Stimulated activated CD4-positive, alpha-beta T cell treated with anti-CD3 and anti-CD28 coated beads, Interleukin-12 subunit alpha, Interleukin-12 subunit beta, amount 100 ng/mL, for 24 hours (primary cell): ENCODE results near the gene TEKT2.

Experiments
- DNase-seq, 2 experiments: peaks; one replicate each; pipeline ENCODE4 v3.0.0-alpha.2; 2020; ENCODE audit warnings: low read depth in 2 of 2

The TEKT2 gene

DNA sequence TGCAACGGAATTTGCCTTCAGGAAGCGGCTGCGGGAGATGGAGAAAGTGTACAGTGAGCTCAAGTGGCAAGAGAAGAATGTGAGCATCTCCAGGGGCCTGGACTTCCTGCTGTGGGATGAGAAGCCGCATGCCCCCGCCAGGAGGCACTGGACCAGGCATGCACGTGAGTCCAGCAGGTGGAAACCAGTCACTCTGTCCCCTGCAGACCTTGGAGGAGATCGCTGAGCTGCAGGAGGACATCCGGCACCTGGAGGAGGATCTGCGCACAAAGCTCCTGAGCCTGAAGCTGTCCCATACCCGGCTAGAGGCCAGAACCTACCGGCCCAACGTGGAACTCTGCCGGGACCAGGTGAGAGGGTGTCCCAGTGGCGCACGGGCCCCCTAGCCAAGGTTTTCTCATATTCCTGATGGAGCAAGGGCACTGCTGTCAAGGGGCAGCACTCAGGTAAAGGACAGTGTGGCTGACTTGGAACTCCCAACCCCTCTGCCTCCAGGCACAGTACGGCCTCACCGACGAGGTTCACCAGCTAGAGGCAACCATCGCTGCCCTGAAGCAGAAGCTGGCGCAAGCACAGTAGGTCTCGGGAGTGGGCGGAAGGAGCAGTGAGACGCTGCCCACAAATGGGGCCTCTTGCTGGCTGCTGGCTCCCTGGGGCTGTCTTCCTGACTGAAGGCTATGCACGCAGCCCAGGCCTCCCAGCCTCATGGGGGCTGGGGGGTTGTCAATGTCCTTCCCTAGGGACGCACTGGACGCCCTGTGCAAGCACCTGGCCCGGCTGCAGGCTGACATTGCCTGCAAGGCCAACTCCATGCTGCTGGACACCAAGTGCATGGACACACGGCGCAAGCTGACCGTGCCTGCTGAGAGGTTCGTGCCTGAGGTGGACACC is 3.6 kb downstream of the TEKT2 start:
- DNase-seq: no peak

DNA sequence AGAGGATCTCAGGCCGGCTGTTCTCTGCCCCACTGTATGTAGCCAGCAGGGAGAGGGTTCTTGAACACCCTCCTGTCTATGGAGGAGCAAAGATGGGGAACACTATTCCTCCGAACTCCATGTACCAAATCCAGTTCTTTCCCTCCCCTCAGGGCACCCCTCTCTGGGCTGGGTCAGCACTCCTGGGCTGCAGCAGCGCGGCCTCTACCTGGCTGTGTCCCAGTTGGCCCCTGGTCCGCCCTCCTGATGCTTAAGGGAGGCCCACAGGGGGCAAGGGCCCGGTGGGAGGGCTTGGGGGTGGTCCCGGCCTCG is 4.3 kb downstream of the TEKT2 start:
- DNase-seq: no peak

DNA sequence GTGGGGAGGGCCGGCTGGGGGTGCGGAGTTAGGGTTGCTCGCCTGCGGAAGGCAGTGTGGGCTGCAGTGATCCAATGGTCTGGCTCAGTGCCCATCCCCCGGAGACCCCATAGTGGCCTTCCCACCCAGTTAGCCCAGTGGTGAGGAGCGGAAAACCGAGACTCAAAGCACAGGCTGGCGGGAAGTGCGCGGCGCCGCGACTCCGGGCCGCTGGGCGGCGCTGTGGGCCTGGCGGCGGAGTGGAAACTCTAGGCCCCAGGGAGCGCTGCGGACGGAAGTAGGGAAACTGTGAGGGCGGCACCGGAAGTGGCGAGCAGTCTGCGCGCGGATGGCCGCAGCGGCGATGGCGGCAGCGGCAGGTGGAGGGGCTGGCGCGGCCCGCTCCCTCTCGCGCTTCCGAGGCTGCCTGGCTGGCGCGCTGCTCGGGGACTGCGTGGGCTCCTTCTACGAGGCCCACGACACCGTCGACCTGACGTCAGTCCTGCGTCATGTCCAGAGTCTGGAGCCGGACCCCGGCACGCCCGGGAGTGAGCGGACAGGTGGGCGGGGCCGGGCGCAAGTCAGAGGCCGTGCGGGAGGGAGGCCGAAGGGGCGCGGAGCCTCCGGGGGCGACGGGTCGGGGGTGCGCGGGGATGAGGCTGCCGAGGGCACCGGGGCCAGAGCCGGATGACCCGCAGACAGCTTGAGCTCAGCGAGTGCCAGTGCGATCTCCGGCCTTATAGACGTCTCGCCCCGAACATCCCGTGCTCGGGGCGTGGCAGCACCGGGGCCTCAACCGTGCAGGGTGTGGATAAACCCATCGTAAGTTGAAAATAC is 4.9 kb downstream of the TEKT2 start, which contains the start of gene ADPRS:
Gene ADPRS (plus strand): TSS at position 316 of the 816 bp plus-strand sequence. CDS start 13 bp downstream, at position 329.
- peak; percentile 79 to 89 for DNase-seq

DNA sequence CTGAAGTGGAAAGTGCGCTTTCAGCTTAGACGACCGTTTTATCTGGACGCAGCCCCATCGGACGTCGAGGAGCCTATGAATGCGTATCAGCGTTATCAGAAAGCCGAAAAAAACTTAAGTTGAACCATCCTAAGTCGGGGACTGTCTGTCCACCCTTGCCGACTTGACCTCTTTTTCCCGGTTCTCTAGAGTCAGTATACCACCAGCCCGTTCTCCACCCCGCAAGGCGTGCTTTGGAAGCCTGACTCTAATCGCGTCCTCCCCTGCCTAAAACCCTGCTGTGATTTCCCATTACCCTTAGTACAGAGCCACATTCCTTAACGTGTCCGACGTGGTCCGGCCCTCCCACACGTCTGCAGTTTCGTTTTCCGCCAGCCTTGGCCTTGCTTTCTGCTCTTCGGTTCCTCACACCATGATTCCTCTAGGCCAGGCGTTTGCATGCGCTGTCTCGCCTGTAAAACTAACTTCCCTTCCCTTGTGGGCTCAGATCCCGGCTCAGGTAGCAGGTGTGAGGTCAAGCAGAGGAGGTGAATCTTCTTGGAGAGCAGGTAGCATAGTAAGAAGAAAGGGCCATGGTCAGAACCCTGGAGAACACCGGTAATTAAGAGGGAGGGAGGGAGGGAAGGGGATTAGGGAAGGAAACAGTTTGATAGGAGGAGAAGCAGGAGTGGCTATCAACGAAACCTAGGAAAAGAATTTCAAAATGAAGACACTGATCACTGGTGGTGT is 5.7 kb downstream of the TEKT2 start:
- no peak for DNase-seq

DNA sequence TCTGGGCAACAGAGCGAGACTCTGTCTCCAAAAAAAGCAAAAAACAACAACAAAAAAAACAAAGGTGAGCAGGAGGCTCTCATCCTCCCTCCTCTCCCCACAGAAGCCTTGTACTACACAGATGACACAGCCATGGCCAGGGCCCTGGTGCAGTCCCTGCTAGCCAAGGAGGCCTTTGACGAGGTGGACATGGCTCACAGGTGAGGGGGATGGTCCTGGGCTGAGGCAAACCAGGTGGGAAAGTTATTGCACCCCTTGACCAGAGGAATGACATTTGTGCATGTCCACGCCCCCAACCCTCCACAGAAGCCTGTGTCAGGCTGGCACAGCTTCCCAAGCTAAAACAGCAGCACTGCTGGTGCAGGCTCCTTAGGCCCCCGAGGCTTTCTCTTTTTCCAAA is 7.2 kb downstream of the TEKT2 start:
- no peak for DNase-seq

DNA sequence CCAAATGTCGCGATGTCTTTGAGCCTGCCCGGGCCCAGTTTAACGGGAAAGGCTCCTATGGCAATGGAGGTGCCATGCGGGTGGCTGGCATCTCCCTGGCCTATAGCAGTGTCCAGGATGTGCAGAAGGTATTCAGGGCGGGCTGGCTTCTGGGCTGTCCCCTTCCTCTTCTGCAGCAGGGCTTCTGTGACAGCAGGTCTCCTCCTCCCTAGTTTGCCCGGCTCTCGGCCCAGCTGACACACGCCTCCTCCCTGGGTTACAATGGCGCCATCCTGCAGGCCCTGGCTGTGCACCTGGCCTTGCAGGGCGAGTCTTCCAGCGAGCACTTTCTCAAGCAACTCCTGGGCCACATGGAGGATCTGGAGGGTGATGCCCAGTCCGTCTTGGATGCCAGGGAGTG is 7.8 kb downstream of the TEKT2 start:
- no peak for DNase-seq

DNA sequence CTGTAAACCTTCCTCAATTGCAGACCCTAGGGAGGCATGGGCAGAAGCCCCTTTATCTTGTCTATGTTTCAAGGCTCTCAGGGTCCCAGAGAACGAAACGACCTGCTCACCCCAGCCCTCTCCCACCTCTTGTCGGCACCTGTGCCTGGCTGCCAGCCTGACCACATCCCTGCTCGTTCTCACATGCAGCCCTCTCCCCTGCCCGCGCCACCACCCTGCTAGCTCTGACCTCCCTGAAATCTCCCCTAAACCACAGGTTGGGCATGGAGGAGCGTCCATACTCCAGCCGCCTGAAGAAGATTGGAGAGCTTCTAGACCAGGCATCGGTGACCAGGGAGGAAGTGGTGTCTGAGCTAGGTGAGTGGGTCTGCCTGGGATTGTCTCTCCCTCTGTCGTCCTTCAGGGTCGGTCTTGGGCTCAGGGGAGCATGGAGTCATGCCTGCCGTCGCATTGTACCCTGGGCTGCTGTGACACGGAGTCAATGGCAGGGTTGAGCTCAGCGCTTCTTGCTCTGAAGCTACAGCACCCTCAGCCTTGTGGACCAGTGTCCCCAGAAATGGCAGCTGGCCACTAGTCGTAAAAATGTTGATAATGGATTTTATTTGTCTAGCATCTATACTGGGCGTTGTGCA is 8.4 kb downstream of the TEKT2 start:
- no peak for DNase-seq

DNA sequence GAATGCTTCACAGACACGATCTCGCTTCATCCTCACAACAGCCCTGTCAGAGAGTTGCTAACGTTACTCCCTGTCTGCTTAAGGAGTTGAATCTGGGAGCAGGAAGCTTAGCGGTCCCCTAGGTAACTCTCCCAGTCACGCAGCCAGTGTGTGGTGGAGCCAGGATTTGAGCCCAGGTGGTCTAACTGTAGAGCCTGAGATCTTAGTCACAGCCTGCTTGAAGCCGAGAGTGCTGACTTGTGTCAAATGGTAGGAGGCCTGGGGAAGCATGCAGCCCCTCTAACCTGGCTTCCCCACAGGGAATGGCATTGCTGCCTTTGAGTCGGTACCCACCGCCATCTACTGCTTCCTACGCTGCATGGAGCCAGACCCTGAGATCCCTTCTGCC is 8.9 kb downstream of the TEKT2 start:
- DNase-seq: no peak

DNA sequence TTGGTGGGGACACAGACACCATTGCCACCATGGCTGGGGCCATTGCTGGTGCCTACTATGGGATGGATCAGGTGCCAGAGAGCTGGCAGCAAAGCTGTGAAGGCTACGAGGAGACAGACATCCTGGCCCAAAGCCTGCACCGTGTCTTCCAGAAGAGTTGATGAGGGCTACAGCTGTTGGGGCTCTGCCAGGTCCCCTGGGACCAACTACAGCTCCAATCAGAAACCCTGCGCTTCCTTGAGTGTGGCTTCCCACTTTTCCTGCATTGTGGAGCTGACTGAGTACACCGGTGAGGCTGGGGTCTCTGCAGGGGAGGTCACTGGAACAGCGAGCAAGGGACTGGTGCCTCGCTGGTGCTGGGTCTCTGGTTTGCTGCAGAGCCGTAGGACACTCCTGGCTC is 9.3 kb downstream of the TEKT2 start:
- DNase-seq: no peak

DNA sequence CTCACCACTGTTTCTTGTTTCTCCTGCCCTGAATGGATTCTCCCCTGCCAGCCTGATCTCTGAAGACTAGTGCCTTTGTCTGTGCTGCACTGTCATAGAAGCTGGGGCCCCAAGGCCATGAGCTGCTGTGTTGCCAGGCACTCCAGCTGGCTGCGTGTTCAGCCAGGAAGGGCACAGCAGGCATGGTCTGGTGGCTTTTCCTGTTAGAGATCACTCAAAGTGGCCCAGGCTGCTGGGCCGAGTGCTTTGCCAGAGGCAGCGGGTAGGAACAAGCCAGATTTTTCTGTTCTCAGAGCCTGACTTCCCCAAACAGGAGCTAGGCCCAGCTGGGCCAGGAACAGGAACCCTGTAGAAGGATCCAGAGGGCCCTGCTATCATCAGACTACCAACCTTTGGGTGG is 10.0 kb downstream of the TEKT2 start:
- no peak for DNase-seq

DNA sequence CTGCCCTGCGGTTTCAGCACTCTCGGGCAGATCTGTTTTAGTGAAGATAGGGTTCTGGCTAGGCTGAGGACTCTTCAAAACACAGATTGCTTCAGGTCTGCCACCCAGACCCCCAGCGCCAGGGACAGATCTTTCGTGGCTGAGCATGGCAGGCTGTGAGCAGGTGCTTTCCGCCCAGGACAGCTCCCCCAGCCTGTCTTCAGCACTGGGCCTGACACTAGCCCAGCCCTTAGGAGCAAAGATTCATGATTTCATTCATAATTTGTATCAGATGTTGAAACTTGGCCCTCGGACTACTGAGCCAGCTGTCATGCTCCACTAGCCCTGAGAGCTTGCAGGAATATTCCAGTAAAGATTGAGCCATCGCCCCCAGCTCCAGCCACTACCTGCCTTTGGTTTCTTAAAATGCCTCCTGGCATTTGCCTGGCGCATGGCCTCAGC is 10.7 kb downstream of the TEKT2 start:
- no peak for DNase-seq

DNA sequence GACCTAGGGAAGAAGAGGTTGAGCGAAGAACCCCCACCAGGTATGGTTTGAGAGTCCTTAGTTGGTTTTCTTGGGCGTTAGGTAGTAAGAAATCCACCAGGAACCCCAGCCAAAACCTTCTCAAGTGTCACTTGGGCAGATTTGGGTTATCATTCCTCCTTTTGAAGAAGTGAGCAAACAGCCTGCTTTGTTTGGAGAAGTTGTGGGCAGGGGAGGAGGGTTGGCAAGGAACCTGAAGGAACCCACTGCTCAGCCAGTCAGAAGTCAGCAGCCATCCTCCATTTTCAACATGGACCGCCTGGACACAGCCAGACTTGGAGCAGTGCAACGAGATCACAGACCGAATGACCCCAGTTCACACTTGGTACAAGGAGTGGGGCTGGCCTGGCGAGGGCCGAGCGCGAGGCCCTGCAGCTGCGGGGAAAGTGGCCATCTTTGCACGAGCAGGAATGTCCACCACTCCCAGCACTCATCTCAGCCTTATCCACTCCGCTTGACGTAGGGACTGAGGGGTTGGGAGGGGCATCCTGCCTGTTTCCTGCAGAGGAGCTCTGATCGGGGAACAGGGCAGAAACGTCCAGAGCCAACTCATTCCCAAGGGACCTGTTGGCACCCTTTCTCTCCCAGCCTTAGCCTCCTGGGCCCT is 12.0 kb downstream of the TEKT2 start:
- no peak for DNase-seq

DNA sequence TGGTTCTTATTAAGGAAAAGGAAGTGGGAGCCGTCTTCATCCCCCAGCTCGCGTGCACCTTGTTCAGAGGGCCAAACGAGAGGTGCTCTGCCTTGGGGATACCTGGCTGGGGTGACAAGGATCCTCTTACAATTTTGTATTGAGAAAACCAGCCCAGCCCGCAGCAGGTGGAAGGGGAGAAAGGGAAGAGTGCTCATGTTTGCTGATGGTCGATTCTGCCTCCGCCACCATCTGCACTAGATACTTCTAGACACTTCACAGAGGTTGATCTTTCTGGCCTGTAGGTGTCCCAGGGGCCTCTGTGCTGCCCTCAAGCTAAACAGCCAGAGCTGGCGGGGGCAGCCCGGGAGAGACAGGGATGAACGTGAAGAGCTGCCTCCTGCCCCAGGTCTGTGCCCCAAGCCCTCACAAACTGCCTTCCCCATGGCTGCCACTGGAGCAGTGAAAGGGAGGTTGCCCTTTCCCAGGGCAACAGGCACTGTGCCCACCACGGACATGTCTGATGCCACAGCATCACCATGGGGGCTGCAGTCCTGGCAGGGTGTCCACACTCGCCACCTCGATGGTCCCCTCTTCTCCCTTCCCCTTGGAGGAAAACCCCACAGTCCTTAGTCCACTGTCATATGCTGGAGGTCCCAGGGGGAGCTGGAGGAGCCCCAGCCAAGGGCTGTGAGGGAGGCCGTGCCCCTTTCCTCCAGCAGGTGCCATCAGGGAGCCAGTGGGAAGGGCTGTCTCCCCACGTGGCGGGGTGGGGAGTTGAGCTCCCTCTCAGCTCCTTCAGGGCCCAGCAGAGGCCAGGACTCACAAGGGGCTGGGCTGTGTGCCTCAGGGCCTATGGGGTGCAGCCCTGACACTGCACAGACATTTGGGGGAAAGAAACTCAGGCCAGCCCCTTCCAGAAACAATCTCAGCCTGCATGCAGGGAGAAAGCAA is 12.9 kb downstream of the TEKT2 start:
- DNase-seq: no peak

DNA sequence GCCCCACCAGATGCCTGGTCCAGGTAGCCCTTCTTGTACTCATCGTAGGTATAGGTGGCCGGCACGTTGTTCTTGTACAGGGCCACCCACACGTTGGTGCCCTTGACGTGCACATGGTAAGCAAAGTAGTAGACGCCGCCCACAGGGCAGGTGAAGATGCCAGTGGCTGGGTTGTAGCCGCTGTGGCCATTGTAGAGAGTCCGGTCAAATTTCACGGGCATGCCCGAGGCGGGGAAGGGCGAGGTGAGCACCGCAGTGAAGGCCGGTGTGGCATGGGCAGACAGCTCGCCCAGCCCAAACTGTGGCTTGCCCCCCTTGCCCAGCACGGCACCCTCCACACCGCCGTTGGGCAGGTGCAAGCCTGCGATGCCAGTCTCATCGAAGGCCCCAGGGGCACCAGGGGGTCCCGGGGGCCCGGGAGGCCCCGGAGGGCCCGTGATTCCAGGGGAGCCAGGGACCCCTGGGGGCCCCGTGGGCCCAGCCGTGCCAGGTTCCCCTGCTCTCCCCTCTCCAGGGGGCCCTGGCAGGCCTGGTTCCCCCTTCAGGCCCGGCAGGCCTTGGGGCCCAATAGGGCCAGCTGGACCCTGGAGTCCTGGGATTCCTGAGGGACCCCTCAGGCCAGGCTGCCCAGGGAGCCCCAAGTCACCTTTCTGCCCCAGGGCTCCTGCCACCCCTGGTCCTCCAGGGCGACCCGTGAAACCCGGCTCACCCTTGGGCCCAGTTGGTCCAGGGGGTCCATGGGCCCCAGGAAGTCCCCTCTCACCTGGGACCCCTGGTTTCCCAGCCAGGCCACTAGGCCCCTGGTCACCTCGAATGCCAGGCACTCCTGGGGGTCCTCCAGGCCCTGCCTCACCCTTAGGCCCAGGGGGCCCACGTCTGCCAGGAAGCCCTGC is 14.0 kb downstream of the TEKT2 start:
- DNase-seq: no peak

DNA sequence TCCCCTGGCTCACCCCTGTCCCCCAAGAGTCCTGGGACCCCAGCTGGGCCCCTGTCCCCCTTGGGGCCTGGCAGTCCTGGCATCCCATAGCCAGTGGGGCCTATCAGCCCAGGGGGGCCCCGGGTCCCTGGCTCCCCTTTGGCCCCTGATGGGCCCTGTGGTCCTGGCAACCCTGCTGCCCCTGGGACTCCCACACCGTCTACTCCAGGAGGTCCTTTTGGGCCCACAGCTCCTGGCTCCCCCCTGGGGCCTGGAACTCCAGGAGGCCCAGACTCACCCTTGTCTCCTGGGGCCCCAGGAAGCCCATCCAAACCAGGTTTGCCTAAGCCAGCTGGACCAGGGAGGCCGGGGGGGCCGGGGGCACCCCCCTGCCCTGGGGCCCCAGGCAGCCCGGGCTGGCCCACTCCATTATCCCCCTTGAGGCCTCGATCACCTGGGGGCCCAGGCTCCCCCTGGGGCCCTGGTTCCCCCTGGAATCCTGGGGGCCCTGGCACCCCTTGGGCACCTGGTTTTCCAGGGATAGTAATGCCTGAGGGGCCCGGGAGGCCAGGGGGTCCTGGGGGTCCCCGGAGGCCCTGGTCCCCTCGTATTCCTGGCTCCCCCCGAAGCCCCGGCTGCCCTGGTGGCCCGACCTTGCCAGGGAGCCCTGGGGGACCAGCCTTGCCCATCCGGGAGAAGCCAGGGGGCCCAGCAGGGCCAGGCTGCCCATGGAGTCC is 14.9 kb downstream of the TEKT2 start:
- no peak for DNase-seq

DNA sequence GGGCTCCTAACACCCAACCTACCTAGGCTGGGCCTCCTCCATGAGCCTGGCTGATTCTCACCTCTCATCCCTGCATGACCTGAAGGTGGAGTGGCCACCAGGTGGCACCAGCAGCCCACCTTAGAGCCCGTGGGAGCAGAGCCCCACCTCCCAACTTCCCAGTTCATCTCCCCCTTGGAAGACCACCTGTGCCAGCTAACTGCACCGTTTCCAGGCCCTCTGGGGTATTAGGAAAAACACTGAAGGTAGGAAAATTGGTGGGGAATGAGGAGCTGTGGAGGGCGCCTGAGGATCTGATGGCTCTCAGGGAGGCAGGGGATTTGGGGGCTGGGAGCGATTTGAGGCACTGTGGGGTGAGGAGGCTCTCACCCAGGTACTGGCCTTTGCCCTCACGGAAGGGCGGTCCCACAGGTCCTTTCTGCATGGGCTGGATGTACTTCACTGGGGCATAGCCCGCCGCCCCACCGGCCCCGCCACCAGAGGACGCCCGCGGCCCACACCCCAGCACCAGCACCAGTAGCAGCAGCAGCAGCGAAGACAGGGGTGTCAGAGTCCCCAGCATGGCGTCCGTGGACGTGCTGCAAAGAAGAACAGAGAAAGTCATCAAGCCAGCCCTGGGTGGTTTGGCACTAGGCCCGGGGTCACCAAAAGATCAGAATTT is 15.9 kb downstream of the TEKT2 start:
- peak; percentile 52 to 72 for DNase-seq

DNA sequence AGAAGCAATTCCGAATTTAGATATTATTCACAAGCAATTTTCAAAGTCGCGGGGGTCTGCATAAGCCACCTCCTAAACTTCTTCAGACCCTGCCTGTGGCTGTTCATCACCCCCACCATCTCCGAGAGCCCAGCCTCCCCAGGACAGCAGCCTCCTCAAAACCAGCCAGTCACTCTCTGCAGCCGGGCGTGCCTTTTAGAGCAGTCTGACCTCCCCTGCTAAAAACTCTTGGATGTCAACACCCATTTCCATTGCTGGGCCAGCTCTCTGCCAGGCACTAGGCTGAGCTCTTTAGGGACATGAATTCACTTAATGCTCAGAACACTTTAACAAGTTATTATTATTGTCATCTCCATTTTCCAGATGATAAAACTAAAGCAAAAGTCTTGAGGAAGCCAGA is 16.5 kb downstream of the TEKT2 start:
- no peak for DNase-seq

DNA sequence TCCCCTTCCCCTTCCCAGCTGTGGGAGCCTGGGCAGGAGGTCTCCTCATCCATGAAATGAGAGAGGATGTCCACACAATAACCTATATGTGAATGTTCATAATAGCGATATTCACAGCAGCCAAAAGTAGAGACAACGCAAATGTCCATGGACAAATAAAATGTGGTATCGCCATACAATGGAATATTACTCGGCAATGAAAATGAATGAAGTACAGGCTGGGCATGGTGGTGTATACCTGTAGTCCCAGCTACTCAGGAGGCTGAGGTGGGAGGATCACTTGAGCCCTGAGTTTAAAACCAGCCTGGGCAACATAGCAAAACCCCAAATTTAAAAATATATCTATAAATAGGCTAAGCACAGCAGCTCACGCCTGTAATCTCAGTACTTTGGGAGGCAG is 17.7 kb downstream of the TEKT2 start:
- no peak for DNase-seq
